ENCODE data around the gene GALC.
"Not testable (repeated sequence)": the region's sequence is repeated elsewhere in the genome, so short reads cannot be mapped to it uniquely, and the experiment has no call there.

GALC gene

DNA sequence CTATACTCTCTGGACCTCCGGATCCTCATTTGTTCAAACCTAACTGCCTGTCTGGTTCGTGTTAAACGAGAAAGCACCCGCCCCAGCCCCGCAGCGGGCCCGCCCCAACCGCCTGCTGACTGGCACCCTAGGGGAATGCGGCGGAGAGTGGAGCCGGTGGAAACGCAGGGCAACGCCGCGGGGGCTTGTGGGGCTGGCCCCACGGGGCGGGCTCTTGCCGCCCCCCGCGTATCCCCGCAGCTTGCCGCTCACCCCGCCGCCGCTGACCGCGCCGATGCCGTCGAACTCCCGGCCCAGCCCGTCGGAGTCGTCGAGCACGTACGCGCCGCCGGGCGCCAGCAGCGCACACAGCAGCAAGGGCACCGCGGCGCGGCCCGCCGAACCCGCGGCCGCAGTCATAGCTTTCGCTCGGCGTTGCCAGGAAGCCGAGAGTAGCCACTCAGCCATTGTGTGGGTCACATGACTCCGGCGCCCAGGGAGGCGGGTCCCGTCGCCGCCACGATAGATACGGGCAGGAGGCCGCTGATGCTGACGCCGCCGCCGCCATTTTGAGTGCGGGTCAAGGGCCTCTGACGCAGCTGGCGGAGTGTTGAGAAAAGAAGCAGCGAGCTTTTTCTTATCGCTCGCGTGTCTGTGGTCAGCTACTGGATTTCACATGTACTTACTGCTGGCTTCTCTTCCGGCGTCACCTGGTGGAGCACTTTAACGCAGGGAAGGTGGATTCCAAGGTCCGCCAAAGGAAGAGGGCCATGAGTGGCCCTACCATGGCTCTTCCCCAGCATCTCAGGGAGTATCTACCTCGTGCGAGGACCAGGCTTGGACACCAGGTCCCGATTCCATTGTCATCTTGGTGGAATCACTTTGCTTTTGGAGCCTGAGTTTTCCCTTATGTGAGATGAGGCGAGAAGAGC, at the start of gene GALC:
Gene GALC (minus strand): TSS at position 465 of the 911 bp plus-strand sequence. CDS start 18 bp downstream, at position 447.
- peak within 1 kb of the TSS; percentile 66 for H3K4me3 ChIP-seq (ENCODE audit: low read length)

DNA sequence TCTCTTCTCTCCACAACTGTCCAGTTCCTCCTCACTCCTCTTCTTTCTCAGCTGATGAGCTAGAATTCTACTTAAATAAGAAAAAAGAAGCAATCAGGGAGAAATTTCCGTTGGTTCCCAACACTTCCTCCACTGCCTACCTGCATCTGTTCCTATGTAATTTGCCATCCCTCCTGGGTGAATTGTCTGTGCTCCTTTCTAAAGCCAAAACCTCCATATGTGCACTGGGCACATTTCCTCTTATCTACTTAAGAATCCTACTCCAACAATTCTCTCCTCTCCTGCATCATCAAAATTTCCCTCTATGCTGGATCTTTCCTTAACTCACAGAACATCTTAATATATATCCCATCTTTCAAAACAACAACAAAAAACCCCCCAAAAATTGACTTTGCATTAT, 47.2 kb upstream of the GALC start:
- H3K4me3 ChIP-seq (ENCODE audit: low read length), result no peak overlapping the region
- no peak for TF ChIP-seq ZNF274 (IDR thresholded peaks at IDR 0.05; ENCODE audit: low read depth, low read length)

More for the DNA sequence above, at the start of gene GALC:
- TF ChIP-seq ZNF274 (IDR thresholded peaks at IDR 0.05; ENCODE audit: low read depth, low read length), result no peak

DNA sequence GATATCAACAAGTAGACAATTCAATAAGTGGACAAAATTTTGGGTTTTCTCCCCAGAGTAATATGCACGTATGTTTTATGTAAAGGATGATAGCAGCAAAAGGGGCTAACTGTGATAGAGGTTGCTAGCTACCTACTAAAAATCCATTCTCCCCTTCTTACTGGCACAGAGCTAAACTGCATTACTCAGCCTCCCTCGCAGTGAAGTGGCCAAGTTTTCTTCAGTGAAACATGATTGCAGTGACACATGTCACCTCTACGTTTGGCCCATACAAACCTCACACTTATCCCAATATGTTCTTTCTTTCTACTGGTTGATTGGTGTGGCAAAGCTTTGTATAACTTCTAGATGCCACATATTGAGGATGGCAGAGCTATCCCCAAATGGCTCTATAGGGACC, 46.2 kb upstream of the GALC start:
- TF ChIP-seq ZNF274 (IDR thresholded peaks at IDR 0.05; ENCODE audit: low read depth, low read length), result no peak
- no peak overlapping the region for H3K4me3 ChIP-seq (ENCODE audit: low read length)

DNA sequence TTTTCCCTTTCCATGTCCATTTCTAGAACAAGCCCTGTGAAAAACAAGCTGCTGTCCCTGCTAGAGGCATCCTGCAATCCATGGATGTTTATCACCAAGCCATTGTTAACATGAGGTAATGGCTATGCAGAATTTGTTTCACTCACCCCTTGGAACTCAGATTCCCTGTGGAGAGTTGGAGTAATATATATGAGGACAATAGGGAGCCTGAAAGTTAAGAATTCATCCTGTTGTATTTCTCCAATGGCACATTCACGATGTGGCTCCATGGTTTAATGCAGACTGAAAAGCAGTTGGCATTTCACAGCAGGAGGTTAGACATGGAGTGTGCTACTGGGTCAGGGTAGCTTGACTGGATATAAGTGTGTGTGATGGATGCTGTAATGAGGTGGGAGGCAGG, 44.3 kb upstream of the GALC start:
- H3K4me3 ChIP-seq (ENCODE audit: low read length), result no peak overlapping the region
- TF ChIP-seq ZNF274 (IDR thresholded peaks at IDR 0.05; ENCODE audit: low read depth, low read length), result no peak

DNA sequence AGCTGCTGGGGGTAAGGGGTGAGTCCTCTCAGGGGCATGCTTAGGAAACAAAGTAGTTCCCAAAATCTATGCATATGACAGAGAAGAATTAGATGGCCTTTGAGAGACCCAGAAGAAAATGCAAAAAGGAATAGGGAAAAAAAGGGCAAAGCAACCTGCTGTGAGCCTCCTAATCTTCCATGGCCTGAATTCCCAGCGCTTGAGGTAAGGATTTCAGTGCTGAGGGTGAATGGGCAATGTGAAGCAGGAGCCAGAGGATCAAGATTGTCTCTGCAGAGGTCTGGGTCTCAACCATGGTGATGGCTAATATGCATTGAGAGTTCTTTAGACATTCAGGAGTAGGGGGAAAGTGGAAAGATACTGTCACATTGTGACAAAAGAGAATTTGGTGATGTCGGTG, 43.4 kb upstream of the GALC start:
- no peak overlapping the region for H3K4me3 ChIP-seq (ENCODE audit: low read length)
- TF ChIP-seq ZNF274 (IDR thresholded peaks at IDR 0.05; ENCODE audit: low read depth, low read length), result no peak

DNA sequence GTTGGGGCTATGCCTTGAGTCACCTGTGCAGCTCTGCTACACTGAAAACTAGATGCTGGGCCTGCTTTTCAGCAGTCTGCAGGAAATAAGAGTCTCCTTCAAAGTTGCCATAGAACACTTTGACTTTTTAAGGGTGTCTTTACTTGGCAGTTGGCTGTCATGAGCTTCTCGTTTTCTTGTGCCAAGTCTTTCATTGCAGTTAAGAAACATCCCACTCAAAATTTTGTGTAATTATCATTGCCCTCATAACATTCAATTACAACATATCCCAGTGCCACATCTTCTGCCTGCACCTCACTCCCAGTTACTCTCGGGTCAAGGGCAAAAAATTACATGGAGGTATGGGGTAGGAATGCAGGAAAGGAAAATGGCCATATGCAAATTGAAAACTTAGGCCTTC, 41.1 kb upstream of the GALC start:
- no peak for TF ChIP-seq ZNF274 (IDR thresholded peaks at IDR 0.05; ENCODE audit: low read depth, low read length)
- no peak overlapping the region for H3K4me3 ChIP-seq (ENCODE audit: low read length)

DNA sequence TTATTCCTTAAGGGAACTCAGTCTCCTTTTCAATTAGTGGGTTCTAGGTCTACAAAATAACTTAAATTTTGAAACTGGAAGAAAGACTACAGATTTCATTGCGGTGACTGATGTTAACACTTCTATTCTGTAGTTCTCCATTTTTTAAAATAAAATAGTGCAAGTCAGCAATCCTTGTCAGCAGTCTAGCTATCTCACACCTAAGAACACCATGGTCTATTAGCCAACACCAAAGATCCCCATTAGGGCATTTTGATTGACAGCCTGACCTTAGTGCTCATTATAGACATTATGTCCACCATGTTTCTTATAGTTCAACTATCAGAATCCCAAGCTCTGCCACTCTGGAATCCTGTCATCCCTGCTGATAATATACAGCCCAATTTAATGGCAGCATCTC, 39.4 kb upstream of the GALC start:
- no peak overlapping the region for H3K4me3 ChIP-seq (ENCODE audit: low read length)
- TF ChIP-seq ZNF274 (IDR thresholded peaks at IDR 0.05; ENCODE audit: low read depth, low read length), result no peak

DNA sequence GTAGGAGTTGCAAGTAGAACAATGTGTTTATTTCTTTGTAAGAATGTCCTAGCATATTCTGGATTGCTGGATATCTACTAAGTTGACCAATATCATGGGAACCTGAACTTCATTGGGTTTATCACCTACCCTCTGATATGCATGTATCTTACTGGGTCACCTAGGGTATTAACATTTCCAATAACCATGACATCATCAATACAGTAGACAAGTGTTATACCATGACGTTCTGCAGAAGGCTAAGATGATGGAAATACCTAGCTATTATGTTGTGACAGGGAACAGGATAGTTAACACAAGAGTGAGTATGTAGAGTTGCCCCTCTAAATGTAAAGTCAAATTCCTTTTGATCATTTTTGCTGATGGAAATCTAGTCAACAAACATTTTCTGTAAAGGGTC, 37.9 kb upstream of the GALC start:
- H3K4me3 ChIP-seq (ENCODE audit: low read length), result no peak overlapping the region
- no peak for TF ChIP-seq ZNF274 (IDR thresholded peaks at IDR 0.05; ENCODE audit: low read depth, low read length)

DNA sequence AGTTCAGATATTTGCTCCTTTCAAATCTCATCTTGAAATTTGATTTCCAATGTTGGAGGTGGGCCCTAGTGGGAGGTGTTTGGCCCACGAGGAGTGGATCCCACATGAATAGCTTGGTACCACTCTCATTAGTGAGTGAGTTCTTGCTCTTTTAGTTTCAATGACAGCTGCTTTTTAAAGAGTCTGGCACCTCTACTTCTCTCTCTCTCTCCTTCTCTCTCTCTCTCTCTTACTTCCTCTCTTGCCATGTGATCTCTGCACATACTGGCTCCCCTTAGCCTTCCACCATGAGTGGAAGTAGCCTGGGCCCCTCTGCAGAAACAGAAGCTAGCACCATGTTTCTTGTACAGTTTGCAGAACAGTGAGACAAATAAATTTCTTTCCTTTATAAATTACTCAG, 37.1 kb upstream of the GALC start:
- TF ChIP-seq ZNF274 (IDR thresholded peaks at IDR 0.05; ENCODE audit: low read depth, low read length), result no peak
- H3K4me3 ChIP-seq (ENCODE audit: low read length), result no peak overlapping the region

DNA sequence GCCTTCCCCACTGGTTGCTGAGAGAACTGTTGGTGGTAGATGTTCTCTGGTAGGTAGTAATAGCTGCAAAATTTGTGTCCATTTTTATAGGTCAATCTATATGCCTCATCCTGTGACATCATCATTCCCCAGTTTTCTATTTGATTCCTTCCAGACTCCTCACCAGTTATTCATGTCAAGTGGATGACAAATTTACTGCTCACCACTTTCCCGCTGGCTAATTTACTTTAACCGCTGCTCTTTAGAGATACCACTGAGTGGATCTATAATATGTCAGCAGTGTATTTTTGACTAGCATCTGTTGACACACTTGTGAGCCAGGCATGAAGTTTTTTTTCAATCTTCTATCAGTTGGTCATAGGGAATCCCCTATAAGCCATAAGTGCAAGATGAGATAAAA, 36.5 kb upstream of the GALC start:
- TF ChIP-seq ZNF274 (IDR thresholded peaks at IDR 0.05; ENCODE audit: low read depth, low read length), result no peak

DNA sequence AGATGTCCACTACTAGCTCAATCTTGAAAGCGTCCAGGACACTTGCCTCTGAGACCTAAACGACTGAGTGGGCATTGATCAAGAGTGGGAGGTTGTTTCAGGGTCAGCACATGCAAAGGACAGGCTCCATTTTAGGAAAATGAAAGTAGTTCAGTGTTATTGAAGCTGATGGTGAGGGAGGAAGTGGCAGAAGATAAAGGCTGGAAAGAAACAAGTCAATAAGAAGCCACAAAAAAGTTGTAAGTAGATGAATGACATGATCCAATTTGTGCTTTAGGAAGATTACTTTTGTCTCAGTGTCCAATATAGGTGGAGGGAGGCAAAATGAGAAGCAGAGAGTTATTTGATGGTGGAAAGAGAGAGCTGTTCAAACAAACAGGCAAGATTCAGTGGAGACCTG, 33.9 kb upstream of the GALC start:
- TF ChIP-seq ZNF274 (IDR thresholded peaks at IDR 0.05; ENCODE audit: low read depth, low read length), result no peak
- H3K4me3 ChIP-seq (ENCODE audit: low read length), result no peak overlapping the region; the same call in 1 of the 2 replicates

More for the DNA sequence above, 36.5 kb upstream of the GALC start:
- no peak overlapping the region for H3K4me3 ChIP-seq (ENCODE audit: low read length)

DNA sequence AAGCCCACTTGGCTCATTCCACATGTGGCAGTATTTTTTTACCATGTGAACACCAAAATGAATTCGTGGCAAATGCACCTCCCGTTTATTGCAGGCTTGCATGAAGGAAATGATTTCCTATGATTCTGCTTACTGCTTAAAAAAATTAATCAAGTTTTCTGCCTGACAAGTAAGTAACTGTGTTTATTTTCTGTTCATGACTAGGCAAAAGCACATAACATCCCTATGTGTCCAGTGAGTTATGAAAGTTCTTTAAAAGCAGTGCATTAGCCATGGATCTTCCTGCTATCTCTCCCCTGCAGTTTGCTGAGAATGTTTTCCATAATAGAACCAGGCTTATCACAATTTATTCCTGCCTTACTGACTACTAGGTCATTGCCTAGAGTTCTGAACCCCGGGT, 32.3 kb upstream of the GALC start:
- no peak overlapping the region for H3K4me3 ChIP-seq (ENCODE audit: low read length)
- TF ChIP-seq ZNF274 (IDR thresholded peaks at IDR 0.05; ENCODE audit: low read depth, low read length), result no peak

DNA sequence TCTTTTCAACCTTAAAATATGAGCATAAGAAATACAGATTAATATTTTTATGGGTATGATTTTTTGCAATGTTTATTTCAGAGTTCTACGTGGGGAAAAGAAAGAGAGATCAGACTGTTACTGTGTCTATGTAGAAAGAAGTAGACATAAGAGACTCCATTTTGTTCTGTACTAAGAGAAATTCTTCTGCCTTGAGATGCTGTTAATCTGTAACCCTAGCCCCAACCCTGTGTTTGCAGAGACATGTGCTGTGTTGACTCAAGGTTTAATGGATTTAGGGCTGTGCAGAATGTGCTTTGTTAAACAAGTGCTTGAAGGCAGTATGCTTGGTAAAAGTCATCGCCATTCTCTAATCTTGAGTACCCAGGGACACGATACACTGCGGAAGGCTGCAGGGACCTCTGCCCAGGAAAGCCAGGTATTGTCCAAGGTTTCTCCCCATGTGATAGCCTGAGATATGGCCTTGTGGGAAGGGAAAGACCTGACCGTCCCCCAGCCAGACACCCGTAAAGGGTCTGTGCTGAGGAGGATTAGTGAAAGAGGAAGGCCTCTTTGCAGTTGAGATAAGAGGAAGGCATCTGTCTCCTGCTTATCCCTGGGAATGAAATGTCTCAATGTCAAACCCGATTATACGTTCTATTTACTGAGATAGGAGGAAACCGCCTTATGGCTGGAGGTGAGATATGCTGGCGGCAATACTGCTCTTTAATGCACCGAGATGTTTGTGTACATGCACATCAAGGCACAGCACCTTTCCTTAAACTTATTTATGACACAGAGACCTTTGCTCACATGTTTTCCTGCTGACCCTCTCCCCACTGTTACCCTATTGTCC, 31.5 kb upstream of the GALC start:
- H3K4me3 ChIP-seq (ENCODE audit: low read length), result not testable (repeated sequence)

DNA sequence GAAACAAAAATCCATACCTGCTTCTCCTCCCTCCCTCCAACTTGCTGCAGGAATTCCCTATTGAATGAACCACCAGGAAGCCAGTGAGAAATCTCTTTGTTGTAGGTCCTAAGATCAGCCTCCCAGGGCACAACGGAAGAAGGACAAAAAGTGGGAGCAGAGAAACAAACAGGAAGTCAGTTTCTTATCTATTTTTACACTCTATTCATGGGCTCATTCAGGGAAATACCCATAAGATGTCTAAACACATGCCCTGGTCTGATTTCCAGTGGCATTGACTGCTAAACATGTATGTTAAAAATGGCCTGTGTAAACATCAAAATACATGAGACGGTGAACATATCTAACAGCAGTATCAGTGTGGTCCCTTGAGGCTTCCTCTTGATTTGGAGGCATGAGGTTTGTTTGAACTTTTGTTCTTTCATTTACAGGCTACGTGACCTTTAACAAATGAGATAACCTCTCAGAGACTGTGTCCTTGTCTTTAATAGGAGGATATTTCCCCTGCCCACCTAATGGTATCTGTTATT, 30.7 kb upstream of the GALC start:
- TF ChIP-seq ZNF274 (IDR thresholded peaks at IDR 0.05; ENCODE audit: low read depth, low read length), result no peak
- no peak overlapping the region for H3K4me3 ChIP-seq (ENCODE audit: low read length)

DNA sequence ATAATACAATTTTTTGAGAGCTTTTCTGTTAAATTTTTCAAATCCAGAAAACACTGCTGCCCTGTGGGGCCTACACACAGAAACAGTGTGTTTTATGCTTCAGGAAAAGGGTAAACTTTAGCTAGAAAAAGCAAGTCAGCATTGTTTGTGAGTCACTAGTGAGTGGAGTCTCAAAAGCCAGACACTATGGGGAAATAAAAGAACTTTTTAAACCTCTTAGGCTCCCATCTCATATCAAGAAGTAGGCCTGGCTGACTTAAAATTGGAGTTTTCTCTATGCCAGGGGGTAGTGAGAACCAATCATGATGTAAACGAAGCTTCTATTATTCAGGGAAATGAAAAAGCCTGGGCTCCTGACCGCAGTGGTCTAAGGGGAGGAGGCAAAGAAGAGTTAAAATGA, 24.6 kb upstream of the GALC start:
- no peak for TF ChIP-seq ZNF274 (IDR thresholded peaks at IDR 0.05; ENCODE audit: low read depth, low read length)

More for the DNA sequence above, 24.6 kb upstream of the GALC start:
- no peak overlapping the region for H3K4me3 ChIP-seq (ENCODE audit: low read length)
